ENCODE results near the gene WWOX. TPM values are rescaled to one million over a fixed set of nuclear protein-coding genes. Genes with fewer than 3 reads are reported as not detected.

The WWOX gene
- total and polyA plus RNA-seq, 2 of the 13 experiments (the other 11 are each of a cell fraction or from before 2014, with no cell fraction given), result 9.1 to 37.4 TPM

- TF ChIP-seq GABPA (IDR thresholded peaks at IDR 0.05; ENCODE audit: low read depth, low read length) (no peak), GABPA (CRISPR knock-in tag; IDR thresholded peaks at IDR 0.05; ENCODE audit: low read depth) (peak; percentile 38; the same call in 1 of the 2 replicates)
These were observed 606.2 kb downstream of the WWOX start (continued) for GRCh38 chr16:78705694-78706093.

DNA sequence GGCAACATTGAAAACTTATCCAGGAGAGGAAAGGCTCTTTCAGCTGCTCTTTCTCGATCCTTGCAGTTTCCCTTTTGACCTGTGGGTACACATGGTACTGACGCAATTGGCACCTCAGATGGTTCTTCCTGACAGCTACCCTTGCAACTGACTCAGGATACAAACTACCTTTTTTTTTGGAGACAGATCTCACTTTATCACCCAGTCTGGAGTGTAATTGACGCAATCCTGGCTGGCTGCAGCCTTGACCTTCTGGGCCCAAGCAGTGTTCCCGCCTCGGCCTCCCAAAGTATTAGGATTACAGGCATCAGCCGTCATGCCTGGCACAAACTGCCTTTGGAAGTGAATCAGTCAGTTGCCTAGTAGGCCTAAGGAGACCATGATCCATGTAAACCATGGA, 607.2 kb downstream of the WWOX start:
- Histone ChIP-seq H3K36me3 (replicated peaks in 1 of 2; ENCODE audit: control insufficient read depth in 1 of 2, insufficient read depth in 2 of 2, low read length in 2 of 2) (no peaks in the 10 kb centered on the region), H4K20me1 (ENCODE audit: insufficient read depth, low read length) (no peaks in the 10 kb centered on the region), H3K9me3 (ENCODE audit: low read length) (no peaks in the 10 kb centered on the region), H3K27ac (ENCODE audit: extremely low read length, insufficient read depth, low read length) (no peak overlapping the region), H3K4me3 (replicated peaks in 1 of 3; ENCODE audit: insufficient read depth in 1 of 3, low read depth in 2 of 3, low read length in 3 of 3) (no peak overlapping the region), H3K9ac (ENCODE audit: insufficient read depth, low read depth, low read length) (no peak overlapping the region), H3K4me2 (ENCODE audit: low read depth, low read length) (peak overlapping the region; percentile 43), H3K27me3 (ENCODE audit: control insufficient read depth in 1 of 2, insufficient read depth in 2 of 2, low read length in 2 of 2) (no peaks in the 10 kb centered on the region), H3K4me1 (ENCODE audit: insufficient read depth, low read length) (peaks cover 20% of the 10 kb centered on the region), H2AFZ (ENCODE audit: low read length) (no peak overlapping the region), H3K79me2 (ENCODE audit: insufficient read depth, low read length) (no peaks in the 10 kb centered on the region)
- DNase-seq (ENCODE audit: low spot score), result peak; percentile 17
- no peak for FAIRE-seq
- CTCF ChIA-PET (ENCODE audit: low intra/inter-chr PET ratio, low total read pairs), result interaction anchor here (3.3 kb wide), 1 partner anchor 63 kb away, joined by 46 read pairs; no protein-coding TSS in a partner anchor
- intact Hi-C loops (cut with micrococcal nuclease; ENCODE audit: unreplicated experiment), result loop anchor here (1.0 to 5.0 kb wide), 5 partner anchors 203 to 1821 kb away; no protein-coding TSS in a partner anchor
- BruUV-seq (replicated peaks), result no TSS peak
- peak; percentile 79 for ATAC-seq
- in situ Hi-C loops (cut with HindIII; ENCODE audit: extremely low pct_ligation_motif_present, low pct_unique_long_range_greater_than_20kb), result loop anchor here (5.0 to 10.0 kb wide), 2 partner anchors 66 to 338 kb away; no protein-coding TSS in a partner anchor
- WGBS (ENCODE audit: low lambda C conversion rate), result 13% methylated on average over 6 of the region's 6 CpGs
- POLR2A ChIA-PET, result interaction anchor here (1.6 to 2.0 kb wide), 3 partner anchors 28 to 201 kb away, joined by 5 to 9 read pairs (median 8); no protein-coding TSS in a partner anchor
- peak; percentile 89 for TF ChIP-seq ZBTB26 (CRISPR knock-in tag; IDR thresholded peaks at IDR 0.05; ENCODE audit: borderline replicate concordance)
- TF ChIP-seq, protein P1, sequence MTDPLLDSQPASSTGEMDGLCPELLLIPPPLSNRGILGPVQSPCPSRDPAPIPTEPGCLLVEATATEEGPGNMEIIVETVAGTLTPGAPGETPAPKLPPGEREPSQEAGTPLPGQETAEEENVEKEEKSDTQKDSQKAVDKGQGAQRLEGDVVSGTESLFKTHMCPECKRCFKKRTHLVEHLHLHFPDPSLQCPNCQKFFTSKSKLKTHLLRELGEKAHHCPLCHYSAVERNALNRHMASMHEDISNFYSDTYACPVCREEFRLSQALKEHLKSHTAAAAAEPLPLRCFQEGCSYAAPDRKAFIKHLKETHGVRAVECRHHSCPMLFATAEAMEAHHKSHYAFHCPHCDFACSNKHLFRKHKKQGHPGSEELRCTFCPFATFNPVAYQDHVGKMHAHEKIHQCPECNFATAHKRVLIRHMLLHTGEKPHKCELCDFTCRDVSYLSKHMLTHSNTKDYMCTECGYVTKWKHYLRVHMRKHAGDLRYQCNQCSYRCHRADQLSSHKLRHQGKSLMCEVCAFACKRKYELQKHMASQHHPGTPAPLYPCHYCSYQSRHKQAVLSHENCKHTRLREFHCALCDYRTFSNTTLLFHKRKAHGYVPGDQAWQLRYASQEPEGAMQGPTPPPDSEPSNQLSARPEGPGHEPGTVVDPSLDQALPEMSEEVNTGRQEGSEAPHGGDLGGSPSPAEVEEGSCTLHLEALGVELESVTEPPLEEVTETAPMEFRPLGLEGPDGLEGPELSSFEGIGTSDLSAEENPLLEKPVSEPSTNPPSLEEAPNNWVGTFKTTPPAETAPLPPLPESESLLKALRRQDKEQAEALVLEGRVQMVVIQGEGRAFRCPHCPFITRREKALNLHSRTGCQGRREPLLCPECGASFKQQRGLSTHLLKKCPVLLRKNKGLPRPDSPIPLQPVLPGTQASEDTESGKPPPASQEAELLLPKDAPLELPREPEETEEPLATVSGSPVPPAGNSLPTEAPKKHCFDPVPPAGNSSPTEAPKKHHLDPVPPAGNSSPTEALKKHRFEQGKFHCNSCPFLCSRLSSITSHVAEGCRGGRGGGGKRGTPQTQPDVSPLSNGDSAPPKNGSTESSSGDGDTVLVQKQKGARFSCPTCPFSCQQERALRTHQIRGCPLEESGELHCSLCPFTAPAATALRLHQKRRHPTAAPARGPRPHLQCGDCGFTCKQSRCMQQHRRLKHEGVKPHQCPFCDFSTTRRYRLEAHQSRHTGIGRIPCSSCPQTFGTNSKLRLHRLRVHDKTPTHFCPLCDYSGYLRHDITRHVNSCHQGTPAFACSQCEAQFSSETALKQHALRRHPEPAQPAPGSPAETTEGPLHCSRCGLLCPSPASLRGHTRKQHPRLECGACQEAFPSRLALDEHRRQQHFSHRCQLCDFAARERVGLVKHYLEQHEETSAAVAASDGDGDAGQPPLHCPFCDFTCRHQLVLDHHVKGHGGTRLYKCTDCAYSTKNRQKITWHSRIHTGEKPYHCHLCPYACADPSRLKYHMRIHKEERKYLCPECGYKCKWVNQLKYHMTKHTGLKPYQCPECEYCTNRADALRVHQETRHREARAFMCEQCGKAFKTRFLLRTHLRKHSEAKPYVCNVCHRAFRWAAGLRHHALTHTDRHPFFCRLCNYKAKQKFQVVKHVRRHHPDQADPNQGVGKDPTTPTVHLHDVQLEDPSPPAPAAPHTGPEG (CRISPR knock-in tag; IDR thresholded peaks at IDR 0.05), result no peak
- 0 out of 2 replicates have a peak, but pooled peaks have one; percentile 36 for TF ChIP-seq ZMYM2 (CRISPR knock-in tag; IDR thresholded peaks at IDR 0.05)
- TF ChIP-seq CEBPB (IDR thresholded peaks at IDR 0.05; ENCODE audit: borderline replicate concordance, low read depth, low read length), result peak; percentile 31; the same call in 1 of the 2 replicates
- no peak for TF ChIP-seq ZNF331 (CRISPR knock-in tag; IDR thresholded peaks at IDR 0.05)
- no peak for TF ChIP-seq HIVEP1 (CRISPR knock-in tag; IDR thresholded peaks at IDR 0.05)
- TF ChIP-seq, protein P2, sequence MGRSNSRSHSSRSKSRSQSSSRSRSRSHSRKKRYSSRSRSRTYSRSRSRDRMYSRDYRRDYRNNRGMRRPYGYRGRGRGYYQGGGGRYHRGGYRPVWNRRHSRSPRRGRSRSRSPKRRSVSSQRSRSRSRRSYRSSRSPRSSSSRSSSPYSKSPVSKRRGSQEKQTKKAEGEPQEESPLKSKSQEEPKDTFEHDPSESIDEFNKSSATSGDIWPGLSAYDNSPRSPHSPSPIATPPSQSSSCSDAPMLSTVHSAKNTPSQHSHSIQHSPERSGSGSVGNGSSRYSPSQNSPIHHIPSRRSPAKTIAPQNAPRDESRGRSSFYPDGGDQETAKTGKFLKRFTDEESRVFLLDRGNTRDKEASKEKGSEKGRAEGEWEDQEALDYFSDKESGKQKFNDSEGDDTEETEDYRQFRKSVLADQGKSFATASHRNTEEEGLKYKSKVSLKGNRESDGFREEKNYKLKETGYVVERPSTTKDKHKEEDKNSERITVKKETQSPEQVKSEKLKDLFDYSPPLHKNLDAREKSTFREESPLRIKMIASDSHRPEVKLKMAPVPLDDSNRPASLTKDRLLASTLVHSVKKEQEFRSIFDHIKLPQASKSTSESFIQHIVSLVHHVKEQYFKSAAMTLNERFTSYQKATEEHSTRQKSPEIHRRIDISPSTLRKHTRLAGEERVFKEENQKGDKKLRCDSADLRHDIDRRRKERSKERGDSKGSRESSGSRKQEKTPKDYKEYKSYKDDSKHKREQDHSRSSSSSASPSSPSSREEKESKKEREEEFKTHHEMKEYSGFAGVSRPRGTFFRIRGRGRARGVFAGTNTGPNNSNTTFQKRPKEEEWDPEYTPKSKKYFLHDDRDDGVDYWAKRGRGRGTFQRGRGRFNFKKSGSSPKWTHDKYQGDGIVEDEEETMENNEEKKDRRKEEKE (IDR thresholded peaks at IDR 0.05), result no peak
